HFF-Myc (cell line): Measurements from ENCODE around the gene LIMK1.

Source experiments
- DNase-seq: peaks from one replicate; pipeline ENCODE4 v3.0.0-alpha.2; 2011; ENCODE audit warnings: low read depth; ENCODE audit errors: extremely low read depth
- H3K4me3 ChIP-seq: replicated peaks from 2 replicates; pipeline ENCODE4 v1.5.1; 2011; ENCODE audit warnings: low read depth, mild to moderate bottlenecking, control low read depth, low read length
- CTCF ChIP-seq: IDR thresholded peaks from 2 replicates; pipeline ENCODE4 v1.5.1; 2012; ENCODE audit warnings: mild to moderate bottlenecking, low read depth, low read length, control low read depth; ENCODE audit errors: missing control alignments

LIMK1 gene

GRCh38 chr7:74063223-74063641, 20.4 kb upstream of the LIMK1 start:
- DNase-seq: no peak
- no peak overlapping the region for H3K4me3 ChIP-seq
- TF ChIP-seq CTCF: no peak

- no peak for DNase-seq
- H3K4me3 ChIP-seq: no peak overlapping the region
- no peak for TF ChIP-seq CTCF
Measured at GRCh38 chr7:74063646-74064045, 20.0 kb upstream of the LIMK1 start.

GRCh38 chr7:74064696-74065095, 18.9 kb upstream of the LIMK1 start:
- no peak for DNase-seq
- no peak for TF ChIP-seq CTCF
- no peak overlapping the region for H3K4me3 ChIP-seq

- no peak for DNase-seq
- H3K4me3 ChIP-seq: no peak overlapping the region
- TF ChIP-seq CTCF: no peak
Measured at GRCh38 chr7:74066626-74067025, 17.0 kb upstream of the LIMK1 start.

- TF ChIP-seq CTCF: no peak
- no peak overlapping the region for H3K4me3 ChIP-seq
- no peak for DNase-seq
Measured at GRCh38 chr7:74068378-74069085, 15.1 kb upstream of the LIMK1 start.

GRCh38 chr7:74069086-74069541, 14.5 kb upstream of the LIMK1 start:
- no peak for TF ChIP-seq CTCF
- no peak for DNase-seq
- no peak overlapping the region for H3K4me3 ChIP-seq
